ENCODE results near the gene FKBP8. TPM values are rescaled to one million over a fixed set of nuclear protein-coding genes. Genes with fewer than 3 reads are reported as not detected.

FKBP8 gene
- polyA plus RNA-seq, 4 donors, result 155 to 215 (median 193) TPM

DNA sequence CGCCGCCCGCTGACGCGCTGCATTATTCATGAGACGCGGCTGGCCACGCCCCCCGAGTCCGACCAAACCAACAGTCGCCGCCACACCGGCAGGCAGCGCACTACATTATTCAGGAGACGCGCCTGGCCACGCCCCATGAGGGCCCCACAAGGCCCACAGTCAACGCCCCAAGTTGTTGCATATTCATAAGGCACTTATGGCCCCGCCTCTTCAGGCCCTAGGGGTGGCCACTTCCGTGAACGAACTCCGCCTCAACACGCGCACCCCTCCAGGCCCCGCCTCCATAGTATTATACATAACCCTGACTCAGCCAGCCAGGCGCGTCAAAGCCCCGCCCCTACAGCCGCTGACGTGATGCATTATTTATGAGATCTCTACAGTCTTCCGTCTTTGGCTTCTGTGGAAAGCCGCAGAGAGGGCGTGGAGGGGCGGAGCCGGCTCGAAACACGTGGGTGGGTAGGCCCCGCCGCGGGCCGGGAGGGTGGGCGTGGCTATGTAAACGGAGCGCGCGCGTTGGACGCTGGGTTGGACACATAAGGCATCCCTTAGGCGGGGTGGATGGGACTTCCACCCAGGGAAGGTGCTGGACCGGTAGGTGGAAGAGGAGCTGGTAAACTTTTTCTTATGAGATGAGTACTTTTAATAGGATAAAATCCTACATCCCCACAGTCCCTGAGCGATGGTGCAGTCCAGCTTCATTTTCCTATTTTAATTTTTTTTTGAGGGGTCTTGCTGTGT lies 21.1 kb downstream of the FKBP8 start:
- peak; percentile 96 to 100 (median 99) for DNase-seq (ENCODE audit: low read depth in 4 of 4, low spot score in 2 of 4)

DNA sequence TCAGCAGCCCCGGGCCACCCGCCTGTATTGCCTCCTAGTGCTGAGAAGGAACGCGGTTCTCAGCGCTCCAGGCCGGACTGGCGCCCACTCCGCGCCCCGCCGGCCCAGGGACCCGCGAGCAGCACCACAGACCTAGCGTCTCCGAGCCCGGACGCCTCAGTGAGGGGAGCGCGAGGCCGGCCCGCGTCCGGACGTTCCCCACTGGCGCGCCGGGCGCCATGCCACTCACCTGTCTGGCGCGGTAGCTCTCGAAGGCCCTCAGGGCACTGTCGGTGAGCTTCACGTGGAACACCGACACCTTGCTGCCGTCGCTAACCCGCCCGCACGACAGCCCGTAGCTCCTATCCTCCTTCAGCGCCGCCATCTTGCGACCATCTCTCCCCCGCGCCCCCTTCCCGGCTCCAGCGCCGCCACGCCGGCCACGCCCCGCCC lies 21.7 kb downstream of the FKBP8 start, which contains the start of gene ELL:
TSS of gene ELL (minus strand) at position 379 of the 432 bp plus-strand sequence. CDS start at position 364, 15 bp downstream.
- no peak for DNase-seq (ENCODE audit: low read depth in 4 of 4, low spot score in 2 of 4)

DNA sequence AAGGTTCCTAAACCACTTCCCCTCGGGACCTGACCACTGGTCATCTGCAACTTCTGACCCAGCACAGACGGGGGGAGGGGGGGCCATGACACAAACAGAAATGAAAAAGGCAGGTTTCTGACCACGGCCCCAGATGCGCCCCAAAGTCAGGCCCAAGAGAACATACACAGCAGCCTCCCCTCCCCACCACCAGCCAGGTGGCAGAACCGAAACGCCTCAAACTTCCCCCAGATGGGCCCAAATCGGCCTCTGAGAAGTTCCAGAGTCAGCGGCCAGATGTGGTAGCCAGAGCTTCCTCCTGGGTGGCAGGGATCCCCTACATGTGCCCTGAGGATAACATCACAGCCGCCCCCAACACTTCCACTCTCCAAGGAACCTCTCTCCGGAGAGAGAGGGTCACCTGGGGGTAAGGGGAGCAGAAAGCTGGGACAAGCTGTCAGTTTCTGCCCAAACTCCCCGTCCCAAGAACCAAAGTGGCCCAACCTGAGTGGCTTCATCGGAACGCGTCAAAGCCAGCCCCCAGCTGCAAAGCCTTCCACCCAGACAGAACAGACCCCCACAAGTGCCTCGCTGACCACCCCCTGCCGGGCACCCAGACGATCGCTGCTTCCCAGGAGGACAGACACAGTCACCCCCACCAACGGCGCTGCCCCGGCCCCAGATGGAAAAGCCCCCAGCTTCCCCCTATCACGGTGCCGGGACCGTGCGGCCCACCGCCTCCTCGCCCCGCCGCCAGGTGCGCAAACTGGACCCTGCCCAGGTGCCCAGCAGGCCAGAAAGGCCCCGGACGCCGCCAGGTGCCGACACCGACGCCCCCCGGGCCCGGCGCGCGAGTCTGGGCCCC lies 22.3 kb downstream of the FKBP8 start:
- DNase-seq (ENCODE audit: low read depth in 4 of 4, low spot score in 2 of 4), result no peak

DNA sequence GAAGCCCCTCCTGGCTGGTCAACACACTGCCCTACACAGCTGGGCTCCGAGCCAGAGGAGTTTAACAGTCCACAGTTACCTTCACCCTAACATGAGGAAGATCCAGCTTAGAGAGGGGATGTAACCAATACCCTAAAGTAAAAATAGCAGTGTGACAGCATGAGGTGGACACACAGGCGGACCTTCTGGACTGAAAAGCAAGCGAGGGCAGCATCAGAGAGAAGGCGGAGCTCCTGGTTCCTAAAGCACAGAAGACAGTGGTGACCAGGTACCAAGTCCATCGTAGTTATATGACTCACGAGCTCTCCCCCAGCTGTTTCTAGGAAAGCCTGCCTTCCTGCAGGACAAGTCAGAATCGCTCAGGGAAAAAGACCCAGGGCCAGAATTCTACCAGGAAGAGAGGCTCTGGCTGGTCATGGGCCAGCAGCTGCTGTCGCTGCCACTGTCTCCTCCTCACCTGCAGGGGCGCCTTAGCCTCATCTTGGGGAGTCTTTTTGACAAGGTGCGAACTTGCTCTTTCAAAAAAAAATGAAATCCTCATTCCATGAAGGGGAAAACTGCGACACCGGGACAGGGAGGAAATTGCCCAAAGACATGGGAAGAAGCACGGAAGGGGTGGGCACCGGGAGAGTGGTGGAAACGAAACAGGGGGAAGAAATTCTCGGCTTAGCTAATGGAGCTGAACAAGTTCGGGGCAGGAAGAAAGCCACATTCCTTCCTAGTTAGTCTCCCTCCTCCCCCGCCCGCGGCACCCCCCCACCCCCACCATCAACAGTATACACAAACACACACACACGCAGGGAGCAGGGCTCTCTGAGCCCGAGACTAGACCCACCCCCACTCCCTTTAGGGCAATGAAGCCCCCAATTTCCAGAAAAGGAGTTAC lies 23.2 kb downstream of the FKBP8 start:
- DNase-seq (ENCODE audit: low read depth in 4 of 4, low spot score in 2 of 4), result peak in 1 of 4 donors; percentile 53

DNA sequence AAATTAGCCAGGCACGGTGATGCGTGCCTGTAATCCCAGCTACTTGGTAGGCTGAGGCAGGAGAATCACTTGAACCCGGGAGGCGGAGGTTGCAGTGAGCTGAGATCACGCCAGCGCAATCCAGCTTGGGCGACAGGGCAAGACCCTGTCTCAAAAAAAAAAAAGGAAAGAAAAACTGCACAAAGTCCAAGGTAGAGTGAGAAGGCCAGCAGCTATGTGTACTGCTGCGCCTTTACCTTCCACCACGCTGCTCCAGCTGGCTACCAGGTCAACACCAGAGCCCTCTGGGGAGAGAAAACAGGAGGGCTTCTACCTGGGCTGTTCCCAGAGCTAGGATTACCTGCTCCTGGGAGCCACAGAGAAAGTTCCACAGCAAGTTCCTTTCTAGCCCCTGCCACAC lies 24.7 kb downstream of the FKBP8 start:
- no peak for DNase-seq (ENCODE audit: low read depth in 4 of 4, low spot score in 2 of 4)

DNA sequence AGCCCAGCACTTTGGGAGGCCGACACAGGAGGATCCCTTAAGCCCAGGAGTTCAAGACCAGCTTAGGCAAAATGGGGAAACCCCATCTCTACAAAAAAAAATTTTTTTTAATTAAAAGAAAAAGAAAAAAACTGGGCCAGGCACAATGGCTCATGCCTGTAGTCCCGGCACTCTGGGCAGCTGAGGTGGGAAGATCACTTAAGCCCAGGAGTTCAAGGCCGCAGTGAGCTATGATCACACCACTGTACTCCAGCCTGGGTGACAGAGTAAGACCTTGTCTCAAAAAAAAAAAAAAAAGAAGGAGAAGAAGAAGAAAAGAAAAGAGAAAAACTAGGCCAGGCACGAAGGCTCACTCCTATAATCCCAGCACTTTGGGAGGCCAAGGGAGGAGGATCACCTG lies 25.8 kb downstream of the FKBP8 start:
- DNase-seq (ENCODE audit: low read depth in 4 of 4, low spot score in 2 of 4), result no peak

DNA sequence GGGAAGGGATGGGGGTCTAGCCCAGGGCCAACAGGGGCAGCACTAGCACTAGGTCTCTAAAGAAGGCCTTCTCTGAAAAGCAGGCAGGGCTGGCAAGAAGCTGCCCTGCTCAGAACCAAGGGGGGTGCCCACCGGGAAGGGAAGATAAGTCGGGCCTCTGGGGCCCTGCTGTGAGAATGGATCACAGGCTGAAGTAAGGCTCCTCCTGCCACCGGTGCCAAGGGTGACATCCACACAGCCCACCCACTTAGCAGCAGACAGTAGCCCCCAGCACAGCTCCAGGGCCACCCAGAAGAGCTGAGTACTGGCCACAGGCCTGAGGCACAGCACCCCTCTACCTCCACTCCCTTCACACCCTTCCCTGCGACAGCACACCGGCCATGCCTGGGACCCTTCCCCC lies 27.4 kb downstream of the FKBP8 start:
- no peak for DNase-seq (ENCODE audit: low read depth in 4 of 4, low spot score in 2 of 4)

DNA sequence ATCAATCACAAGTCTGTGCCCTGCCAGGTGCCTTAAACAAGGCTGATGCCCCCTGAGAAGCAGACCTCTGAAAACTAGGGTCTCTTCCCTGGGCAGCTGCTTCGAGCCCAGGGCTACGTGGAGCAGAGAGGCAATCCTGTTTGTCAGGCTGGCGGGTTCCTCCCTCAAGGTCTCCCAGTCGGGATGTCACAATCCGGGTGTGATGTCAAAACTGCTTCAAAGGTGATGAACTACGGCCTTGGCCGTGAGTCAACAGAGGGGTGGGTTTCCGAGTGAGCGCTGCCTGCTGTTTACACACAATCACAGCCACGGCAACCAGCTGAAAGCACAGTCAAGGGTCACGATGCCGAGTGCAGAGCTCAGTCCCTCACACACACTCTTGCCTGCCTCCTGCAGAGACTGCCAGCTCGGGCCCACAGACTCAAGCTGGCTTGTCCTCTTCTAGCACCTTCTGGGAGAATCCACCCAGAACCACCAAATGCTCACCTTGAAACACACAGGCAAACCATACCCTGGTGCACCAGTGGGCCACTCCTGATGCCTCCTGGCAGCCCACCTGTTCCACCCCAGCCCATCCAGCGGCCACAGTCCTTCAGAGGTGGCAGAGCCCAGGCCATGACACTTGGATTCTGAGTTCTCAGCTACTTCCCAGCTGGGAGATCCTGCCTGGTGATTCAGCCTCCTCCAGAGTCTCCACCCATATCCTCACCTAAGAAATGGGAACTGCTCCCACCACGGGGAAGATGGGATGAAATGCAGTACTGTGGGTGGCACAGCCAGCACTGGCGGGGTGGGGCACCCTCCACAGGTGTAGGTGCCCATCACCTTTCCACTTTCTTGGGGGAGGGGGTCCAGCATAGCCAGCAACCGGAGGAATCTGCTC lies 28.3 kb downstream of the FKBP8 start:
- DNase-seq (ENCODE audit: low read depth in 4 of 4, low spot score in 2 of 4), result no peak

DNA sequence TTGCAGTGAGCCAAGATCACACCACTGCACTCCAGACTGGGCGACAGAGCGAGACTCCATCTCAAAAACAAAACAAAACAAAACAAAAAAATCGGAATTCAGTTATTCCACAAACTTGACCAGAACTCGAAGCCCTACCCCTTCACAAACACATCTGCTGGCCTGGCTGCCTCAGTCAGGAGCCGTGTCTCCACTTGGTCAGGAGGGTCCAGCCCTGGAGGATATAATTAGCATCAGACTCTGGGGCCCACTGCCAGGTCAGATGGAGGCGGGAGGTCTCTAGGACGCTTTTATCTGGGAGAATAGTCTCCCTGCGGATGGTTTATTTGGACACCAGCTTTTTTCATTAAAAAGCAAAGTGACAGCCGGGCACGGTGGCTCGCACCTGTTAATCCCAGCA lies 29.5 kb downstream of the FKBP8 start:
- no peak for DNase-seq (ENCODE audit: low read depth in 4 of 4, low spot score in 2 of 4)

DNA sequence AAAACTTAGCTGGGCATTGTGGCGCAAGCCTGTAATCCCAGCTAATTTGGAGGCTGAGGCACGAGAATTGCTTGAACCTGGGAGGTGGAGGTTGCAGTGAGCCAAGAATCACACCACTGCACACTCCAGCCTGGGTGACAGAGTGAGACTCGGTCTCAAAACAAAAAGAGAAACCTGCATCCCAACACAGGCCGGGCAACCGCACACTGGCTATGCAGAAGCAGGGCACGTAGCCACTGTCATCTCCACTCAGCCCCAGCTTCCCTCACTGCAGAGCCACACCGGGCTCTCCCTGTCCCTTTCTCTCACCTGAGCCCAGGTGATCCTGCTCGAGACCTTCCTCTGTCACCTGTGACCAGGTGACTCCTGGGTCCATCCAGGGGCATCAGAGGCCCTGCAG lies 33.2 kb downstream of the FKBP8 start:
- no peak for DNase-seq (ENCODE audit: low read depth in 4 of 4, low spot score in 2 of 4)

DNA sequence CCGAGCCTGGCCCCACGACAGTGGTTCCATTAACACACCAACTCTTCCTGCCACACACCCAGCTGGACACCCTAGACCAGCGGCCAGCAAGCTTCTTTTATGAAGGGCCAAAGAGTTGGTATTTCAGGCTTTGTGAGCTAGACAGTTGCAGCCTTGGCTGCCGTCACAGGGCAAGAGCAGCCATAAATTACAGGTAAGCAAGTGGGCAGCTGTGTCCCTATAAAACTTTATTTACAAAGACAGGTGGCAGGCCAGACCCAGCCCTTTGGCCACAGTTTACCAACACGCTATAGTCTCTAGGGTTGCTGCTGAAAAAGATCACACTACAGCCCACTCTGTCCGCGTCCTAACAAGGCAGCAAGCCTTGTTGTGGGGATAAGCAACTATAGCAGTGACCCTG lies 34.8 kb downstream of the FKBP8 start:
- no peak for DNase-seq (ENCODE audit: low read depth in 4 of 4, low spot score in 2 of 4)

DNA sequence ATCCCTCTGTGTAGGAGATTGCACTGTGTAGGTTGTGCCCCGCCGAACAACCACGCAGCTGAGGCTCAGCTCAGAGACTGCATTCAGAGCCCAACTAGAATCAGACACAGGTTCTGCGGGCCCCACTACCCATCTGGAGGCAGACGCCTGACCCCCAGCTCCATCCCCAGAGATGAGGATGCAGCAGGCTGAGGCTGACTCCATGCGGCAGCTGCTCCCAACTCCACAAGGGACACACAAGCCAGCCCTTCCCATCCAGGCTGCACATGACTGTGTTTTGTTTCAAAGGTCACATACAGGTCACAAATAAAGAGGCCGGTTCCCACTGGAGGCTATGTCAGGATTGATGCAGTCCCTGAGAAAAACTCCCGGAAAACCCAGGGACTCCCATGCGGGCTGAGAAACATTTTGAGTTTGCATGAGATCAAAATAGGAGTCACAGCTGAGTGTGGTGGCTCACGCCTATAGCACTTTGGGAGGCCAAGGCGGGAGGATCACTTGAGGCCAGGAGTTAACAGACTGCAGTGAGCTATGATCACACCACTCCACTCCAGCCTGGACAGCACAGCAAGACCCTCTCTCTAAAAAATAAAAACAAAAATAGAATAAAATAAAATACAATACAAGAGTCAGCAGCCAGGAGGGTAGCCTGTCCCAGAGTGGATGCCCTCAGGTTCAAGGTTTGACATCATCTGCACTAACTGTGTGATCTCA lies 35.5 kb downstream of the FKBP8 start:
- no peak for DNase-seq (ENCODE audit: low read depth in 4 of 4, low spot score in 2 of 4)

DNA sequence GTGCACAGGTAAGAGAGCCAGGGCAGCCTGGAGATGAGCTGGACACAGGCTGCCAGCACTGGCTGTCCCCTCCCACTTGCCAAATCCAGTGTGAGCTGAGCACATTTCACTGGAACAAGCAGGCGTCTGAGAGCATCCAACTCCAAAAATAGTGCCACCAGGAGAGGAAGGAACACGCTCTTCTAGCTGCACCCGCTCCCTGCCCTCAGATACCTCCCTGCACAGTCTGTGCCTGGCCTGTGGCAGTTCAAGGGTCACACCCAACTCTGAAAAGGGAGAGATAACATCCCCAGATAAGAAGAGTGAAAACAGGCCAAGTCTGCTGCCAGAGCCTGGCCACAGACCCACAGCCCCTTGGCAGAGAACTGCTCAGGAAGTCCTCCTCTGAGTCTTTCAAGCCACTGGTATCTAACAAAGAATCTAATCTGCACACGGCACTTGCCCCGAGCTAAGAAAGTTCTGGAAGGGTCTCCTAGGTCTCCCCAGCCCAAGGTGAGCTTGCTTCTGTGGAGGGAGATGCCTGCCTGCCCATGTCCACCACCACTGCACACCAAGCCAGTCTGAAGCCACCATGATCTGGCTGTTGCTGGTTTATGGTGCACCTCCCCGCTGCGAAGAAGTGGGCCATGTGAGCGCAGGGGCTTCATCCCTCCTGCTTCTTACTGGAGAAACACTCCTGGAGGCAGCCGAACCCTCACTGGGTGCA lies 36.2 kb downstream of the FKBP8 start:
- DNase-seq (ENCODE audit: low read depth in 4 of 4, low spot score in 2 of 4), result no peak

DNA sequence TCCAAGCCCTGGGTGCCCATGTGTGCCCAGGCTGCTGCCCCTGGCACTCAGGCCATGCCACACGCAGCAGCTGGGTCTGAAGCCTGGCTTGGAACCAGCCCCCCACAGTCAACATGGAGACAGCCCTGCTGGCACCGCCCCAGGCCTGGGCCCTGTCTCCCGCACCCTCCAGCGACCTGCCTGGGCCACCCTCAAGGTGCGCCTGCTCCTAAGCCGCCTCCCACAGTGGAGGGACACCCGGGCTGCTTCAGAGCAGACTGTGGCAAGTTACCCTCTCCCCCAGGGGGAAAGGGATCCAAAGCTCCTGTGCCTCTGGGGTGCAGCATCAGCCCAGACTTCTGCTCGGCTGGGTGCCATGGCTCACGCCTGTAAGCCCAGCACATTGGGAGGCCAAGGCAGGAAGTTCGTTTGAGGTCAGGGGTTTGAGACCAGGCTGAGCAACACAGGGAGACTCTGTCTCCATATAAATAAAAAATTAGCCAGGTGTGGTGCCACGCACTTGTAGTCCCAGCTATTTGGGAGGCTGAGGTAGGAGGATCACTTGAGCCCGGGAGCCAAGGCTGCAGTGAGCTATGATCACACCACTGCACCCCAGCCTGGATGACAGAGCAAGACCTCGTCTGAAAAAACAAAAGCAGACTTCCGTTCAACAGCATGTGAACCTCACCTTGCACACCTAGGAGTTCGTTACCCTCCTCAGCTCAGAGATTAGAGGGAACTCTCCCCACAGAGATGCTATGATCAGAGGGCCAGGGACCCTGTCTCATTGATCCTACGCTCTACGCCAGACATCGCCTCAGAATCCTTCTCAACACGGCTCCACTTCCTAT lies 37.1 kb downstream of the FKBP8 start:
- no peak for DNase-seq (ENCODE audit: low read depth in 4 of 4, low spot score in 2 of 4)

DNA sequence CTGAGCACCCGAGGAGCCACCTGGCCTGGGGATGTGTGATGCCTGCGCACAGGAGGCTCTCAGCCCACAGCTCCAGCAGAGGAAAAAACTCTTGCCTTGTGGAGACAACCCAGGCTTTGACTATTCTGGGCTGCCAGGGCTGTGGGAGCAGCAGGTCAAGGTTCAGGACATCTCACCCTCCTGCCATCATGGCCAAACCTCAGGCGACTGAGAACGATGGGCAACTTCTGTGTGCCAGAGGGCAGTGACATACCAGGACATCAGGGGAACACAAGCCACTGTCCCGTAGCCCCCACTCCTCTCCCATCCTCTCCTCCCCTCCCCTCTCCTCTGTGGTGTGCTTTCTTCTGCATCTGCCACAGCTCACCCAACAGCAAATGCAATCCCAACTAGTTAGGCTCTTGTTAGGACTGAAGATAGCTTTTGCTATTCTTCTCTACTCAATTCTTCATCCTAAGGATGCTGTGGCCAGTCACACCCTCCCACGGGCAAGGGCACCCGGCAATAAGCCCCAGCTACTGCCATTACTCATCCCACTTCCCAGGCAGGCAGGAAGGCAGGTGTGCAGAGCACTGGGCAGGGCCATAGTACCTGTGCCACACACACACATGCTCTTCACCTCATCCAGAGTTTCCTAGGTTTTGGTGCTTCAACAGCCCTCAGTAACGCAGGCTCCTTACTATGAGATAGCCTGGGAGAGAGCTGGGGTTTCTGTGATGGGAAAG lies 38.3 kb downstream of the FKBP8 start:
- no peak for DNase-seq (ENCODE audit: low read depth in 4 of 4, low spot score in 2 of 4)

DNA sequence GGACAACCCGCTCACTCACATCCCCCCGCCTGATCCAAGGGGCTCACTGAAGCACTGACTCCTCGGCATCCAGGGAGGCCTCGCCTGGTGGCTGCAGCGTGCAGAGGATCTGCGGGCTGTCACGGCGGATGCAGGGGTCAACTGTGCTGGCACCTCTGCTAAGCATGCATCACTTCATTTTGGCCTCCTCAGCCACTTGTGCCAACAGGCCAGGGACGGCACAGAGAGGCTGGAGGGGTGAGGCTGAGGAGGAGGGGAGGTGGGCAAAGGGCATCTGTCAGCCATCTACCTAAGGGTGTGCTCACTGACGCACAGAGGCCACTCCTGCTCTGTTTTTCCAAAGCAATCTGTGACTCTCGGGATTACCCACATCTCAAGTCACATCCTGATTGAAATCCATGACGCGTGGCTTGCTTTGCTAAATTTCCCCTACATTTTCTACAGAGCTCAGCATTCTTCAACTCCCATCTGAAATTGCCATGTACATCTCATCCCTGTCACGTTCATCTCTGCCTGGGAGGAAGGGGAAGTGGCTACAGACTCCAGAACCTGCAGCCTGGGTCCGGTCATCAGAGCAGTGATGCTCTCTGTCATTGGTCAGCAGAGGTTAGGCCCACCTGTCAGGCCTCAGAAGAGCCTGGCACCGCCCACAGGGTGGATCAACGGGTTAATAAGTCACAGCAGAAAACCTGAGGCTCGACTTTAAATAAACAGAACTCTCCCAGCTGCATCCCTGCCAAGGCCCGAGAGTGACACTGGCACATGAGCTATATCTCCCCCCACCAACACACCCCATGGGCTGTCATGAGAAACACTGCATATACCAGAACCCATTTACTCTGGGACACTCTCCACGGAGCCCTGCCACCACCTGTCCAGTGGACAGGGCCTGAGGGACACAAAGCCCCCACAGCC lies 39.1 kb downstream of the FKBP8 start:
- DNase-seq (ENCODE audit: low read depth in 4 of 4, low spot score in 2 of 4), result no peak
